ENCODE results near the gene STAC3.

Gene STAC3

DNA sequence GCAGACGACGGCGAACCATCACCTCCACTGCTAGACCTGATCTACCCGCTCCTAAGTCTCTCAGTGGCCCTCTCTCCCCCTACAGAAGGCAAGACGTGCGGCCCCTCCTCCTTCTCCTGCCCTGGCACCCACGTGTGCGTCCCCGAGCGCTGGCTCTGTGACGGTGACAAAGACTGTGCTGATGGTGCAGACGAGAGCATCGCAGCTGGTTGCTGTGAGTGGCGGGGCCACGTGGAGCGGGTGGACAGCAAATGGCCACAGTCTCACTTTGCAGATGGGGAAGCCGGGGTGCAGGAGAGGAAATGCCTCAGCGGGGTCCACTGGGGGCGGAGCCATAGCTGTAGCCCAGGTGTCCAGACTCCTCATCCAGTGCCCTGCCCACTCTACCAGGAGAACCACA, 55.8 kb downstream of the STAC3 start:
- Mint-ChIP-seq H3K9me3 (no peaks in the 10 kb centered on the region), H3K27ac (no peak overlapping the region), H3K36me3 (ENCODE audit: low read depth) (no peaks in the 10 kb centered on the region), H3K4me1 (ENCODE audit: low read depth) (no peaks in the 10 kb centered on the region), H3K27me3 (no peaks in the 10 kb centered on the region), H3K4me3 (no peak overlapping the region)
- DNase-seq: no peak

DNA sequence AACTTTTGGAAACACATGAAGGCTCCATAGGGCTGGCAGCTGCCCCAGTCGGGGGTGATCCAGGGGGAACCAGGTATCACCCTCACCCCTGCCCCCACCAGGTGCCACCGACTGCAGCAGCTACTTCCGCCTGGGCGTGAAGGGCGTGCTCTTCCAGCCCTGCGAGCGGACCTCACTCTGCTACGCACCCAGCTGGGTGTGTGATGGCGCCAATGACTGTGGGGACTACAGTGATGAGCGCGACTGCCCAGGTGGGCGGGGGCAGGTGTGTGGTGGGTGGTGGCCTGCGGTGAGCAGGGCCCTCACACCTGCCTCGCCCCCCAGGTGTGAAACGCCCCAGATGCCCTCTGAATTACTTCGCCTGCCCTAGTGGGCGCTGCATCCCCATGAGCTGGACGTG, 56.7 kb downstream of the STAC3 start:
- no peaks in the 10 kb centered on the region for H3K9me3 Mint-ChIP-seq
- H3K4me3 Mint-ChIP-seq: no peak overlapping the region
- no peak for DNase-seq
- no peaks in the 10 kb centered on the region for H3K36me3 Mint-ChIP-seq (ENCODE audit: low read depth)
- H3K27me3 Mint-ChIP-seq: no peaks in the 10 kb centered on the region
- no peaks in the 10 kb centered on the region for H3K4me1 Mint-ChIP-seq (ENCODE audit: low read depth)
- no peak overlapping the region for H3K27ac Mint-ChIP-seq

DNA sequence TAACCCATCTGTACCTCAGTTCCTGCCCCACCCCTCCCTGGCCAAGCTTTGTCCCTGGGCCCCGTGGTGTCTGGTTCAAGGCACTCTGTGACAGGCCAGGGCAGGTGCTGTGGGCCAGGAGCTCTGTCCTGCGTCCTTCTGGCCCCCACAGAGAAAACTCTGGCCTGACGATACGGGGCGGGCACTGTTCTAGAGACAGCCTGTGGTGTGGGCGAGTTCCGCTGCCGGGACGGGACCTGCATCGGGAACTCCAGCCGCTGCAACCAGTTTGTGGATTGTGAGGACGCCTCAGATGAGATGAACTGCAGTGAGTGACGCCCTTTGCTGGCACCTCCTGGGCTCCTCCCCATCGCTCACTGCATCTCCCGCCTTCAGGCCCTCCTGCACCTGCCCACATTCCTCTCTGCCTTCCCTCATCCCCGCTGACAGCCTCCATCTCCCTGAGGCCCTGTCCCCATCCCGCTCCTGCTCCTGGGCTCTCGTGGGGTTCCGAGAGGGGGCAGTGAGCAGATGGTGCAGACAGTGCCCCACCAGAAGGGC, 57.2 kb downstream of the STAC3 start:
- Mint-ChIP-seq H3K27ac (no peak overlapping the region), H3K36me3 (ENCODE audit: low read depth) (no peaks in the 10 kb centered on the region), H3K9me3 (no peaks in the 10 kb centered on the region), H3K27me3 (no peaks in the 10 kb centered on the region), H3K4me1 (ENCODE audit: low read depth) (no peaks in the 10 kb centered on the region), H3K4me3 (no peak overlapping the region)
- no peak for DNase-seq
